K562 (cell line): ENCODE results near the gene RGS6. TPM values are rescaled to one million over a fixed set of nuclear protein-coding genes. Genes with fewer than 3 reads are reported as not detected.
A peak's percentile ranks its signal among the peaks of the same experiment; 100 is the strongest.

Experiments used
- ATAC-seq: fragments of 200-7000 bp; cut with Tn5 transposase; 3 replicates; pipeline ENCODE4 v1.9.1; 2020; ENCODE audit warnings: moderate library complexity
- BruUV-seq: library from RNA; stranded (reverse); fragments of 400-500 nt; replicated peaks from 2 replicates; lab custom pipeline; 2021; lab: Mats Ljungman, UMichigan
- CTCF ChIA-PET: fragments of 300-600 bp; formaldehyde crosslinking; extraction: SDS; loops from one replicate; lab custom pipeline; 2021; ENCODE audit warnings: low intra/inter-chr PET ratio; lab: Yijun Ruan, JAX
- POLR2A ChIA-PET: fragments of 300-600, 350-650 bp; sonication (Branson Sonifier 250); formaldehyde crosslinking; extraction: SDS; loops from one replicate; lab custom pipeline; 2021; ENCODE audit warnings: antibody characterized with exemption, inconsistent platforms; lab: Yijun Ruan, JAX
- DNase-seq, 4 experiments: peaks; one replicate each; pipeline versions ENCODE4 v3.0.0 to v3.0.0-alpha.2; 2011 to 2018; ENCODE audit warnings: low spot score in 3 of 4, mixed read lengths in 3 of 4; ENCODE audit errors: extremely low read depth in 1 of 4
- FAIRE-seq: peaks from 2 replicates; lab custom pipeline; 2011; peaks lifted over from hg19 to GRCh38; lab: Jason Lieb, UNC
- H2AFZ ChIP-seq: 2 replicates; pipeline ENCODE4 v1.6.0; 2011; ENCODE audit warnings: low read depth, low read length, control low read depth, inconsistent platforms
- H3K27ac ChIP-seq: fragments of 200-600 bp; 3 replicates; pipeline ENCODE4 v1.8.0; 2011; ENCODE audit warnings: low read depth, mild to moderate bottlenecking, control low read depth, inconsistent platforms, low read length, moderate library complexity, mixed read lengths; ENCODE audit errors: extremely low read depth
- H3K27me3 ChIP-seq, 2 experiments: fragments of 300-600 bp in 1 of 2; 2 replicates in 1 of 2; 3 replicates in 1 of 2; pipeline versions ENCODE4 v1.6.0 to v1.8.0; 2011; ENCODE audit warnings: inconsistent platforms in 2 of 2, low read length in 2 of 2, mild to moderate bottlenecking in 1 of 2, mixed read lengths in 1 of 2, moderate library complexity in 1 of 2; ENCODE audit not compliant: control insufficient read depth in 2 of 2, insufficient read depth in 2 of 2
- H3K36me3 ChIP-seq: fragments of 300-600 bp; 3 replicates; pipeline ENCODE4 v1.8.0; 2011; ENCODE audit warnings: mild to moderate bottlenecking, low read length, inconsistent platforms; ENCODE audit not compliant: control insufficient read depth, insufficient read depth
- H3K4me1 ChIP-seq, 2 experiments: fragments of 200-600 bp in 1 of 2; replicated peaks in 1 of 2; 2 replicates in 1 of 2; 3 replicates in 1 of 2; pipeline versions ENCODE4 v1.5.1 to v1.8.0; 2011; ENCODE audit warnings: inconsistent platforms in 2 of 2, low read length in 2 of 2, mild to moderate bottlenecking in 1 of 2, mixed read lengths in 1 of 2, moderate library complexity in 1 of 2; ENCODE audit not compliant: control insufficient read depth in 2 of 2, insufficient read depth in 2 of 2
- H3K4me2 ChIP-seq: 2 replicates; pipeline ENCODE4 v1.6.1; 2011; ENCODE audit warnings: low read length, control low read depth, inconsistent platforms, mixed read lengths; ENCODE audit not compliant: insufficient read depth
- H3K4me3 ChIP-seq: fragments of 200-600 bp; sonication (generic), shearing (Covaris generic); 2 replicates; pipeline ENCODE4 v1.5.1; 2016; ENCODE audit warnings: control low read depth, inconsistent platforms
- H3K79me2 ChIP-seq: fragments of 200-600 bp; 3 replicates; pipeline ENCODE4 v1.8.0; 2011; ENCODE audit warnings: low read length, inconsistent platforms; ENCODE audit not compliant: control insufficient read depth, insufficient read depth
- H3K9ac ChIP-seq, 2 experiments: 2 replicates each; pipeline versions ENCODE4 v1.6.0 to v1.6.1; 2011; ENCODE audit warnings: low read depth in 2 of 2, low read length in 2 of 2, control low read depth in 1 of 2, inconsistent platforms in 1 of 2, mild to moderate bottlenecking in 1 of 2, mixed read lengths in 1 of 2; ENCODE audit not compliant: insufficient read depth in 1 of 2
- H3K9me1 ChIP-seq: one replicate; pipeline ENCODE4 v1.6.0; 2011; ENCODE audit warnings: inconsistent platforms, mild to moderate bottlenecking, low read length, moderate library complexity; ENCODE audit not compliant: control insufficient read depth, insufficient read depth
- H3K9me3 ChIP-seq: replicated peaks from 2 replicates; pipeline ENCODE4 v1.5.1; 2011; ENCODE audit warnings: low read depth, low read length, inconsistent platforms; ENCODE audit not compliant: control insufficient read depth, insufficient read depth
- H4K20me1 ChIP-seq: replicated peaks from 2 replicates; pipeline ENCODE4 v1.6.1; 2011; ENCODE audit warnings: low read length, inconsistent platforms, mixed read lengths; ENCODE audit not compliant: control insufficient read depth, insufficient read depth
- CCNT2 ChIP-seq: IDR thresholded peaks from 2 replicates; pipeline ENCODE4 v1.6.1; 2011; ENCODE audit warnings: borderline replicate concordance, low read depth, mild to moderate bottlenecking, moderate library complexity, mixed read lengths, low read length; ENCODE audit not compliant: insufficient read length; ENCODE audit errors: extremely low read depth
- CHD1 ChIP-seq: fragments of 200-600 bp; sonication (generic); IDR thresholded peaks from one replicate; pipeline ENCODE4 v1.6.1; 2012; ENCODE audit warnings: mild to moderate bottlenecking, moderate library complexity, low read length, inconsistent platforms
- ESRRB ChIP-seq: fragments of 250-450 bp; sonication (Bioruptor Pico); IDR thresholded peaks from 2 replicates; pipeline ENCODE4 v1.5.0; 2020; ENCODE audit warnings: mild to moderate bottlenecking, moderate library complexity, borderline replicate concordance
- HDAC2 ChIP-seq: fragments of 450-650 bp; IDR thresholded peaks from 2 replicates; pipeline ENCODE4 v1.6.1; 2016; ENCODE audit warnings: mild to moderate bottlenecking
- HDAC8 ChIP-seq: fragments of 450-650 bp; IDR thresholded peaks from 2 replicates; pipeline ENCODE4 v1.6.1; 2016; ENCODE audit warnings: mild to moderate bottlenecking, missing genetic modification characterization, moderate library complexity, missing compliant biosample characterization
- ILK ChIP-seq: fragments of 450-650 bp; IDR thresholded peaks from 2 replicates; pipeline ENCODE4 v1.6.1; 2016; ENCODE audit warnings: missing genetic modification characterization, low read depth, mild to moderate bottlenecking, missing compliant biosample characterization, moderate library complexity, borderline replicate concordance
- JUNB ChIP-seq: fragments of 450-650 bp; formaldehyde crosslinking; conservative IDR thresholded peaks from 2 replicates; pipeline ENCODE4 v1.4.0; 2020; ENCODE audit warnings: mild to moderate bottlenecking
- MAFF ChIP-seq: IDR thresholded peaks from 2 replicates; pipeline ENCODE4 v1.6.1; 2012; ENCODE audit warnings: low read length, improper control_type of control experiment
- MAFK ChIP-seq: IDR thresholded peaks from 2 replicates; pipeline ENCODE4 v1.6.1; 2011; ENCODE audit warnings: low read length, improper control_type of control experiment
- MAZ ChIP-seq, 2 experiments: fragments of 450-650 bp in 1 of 2; sonication (generic) in 1 of 2; formaldehyde crosslinking; IDR thresholded peaks in 1 of 2; conservative IDR thresholded peaks in 1 of 2; 2 replicates each; pipeline versions ENCODE4 v1.4.0 to v1.5.0; 2020; ENCODE audit warnings: mild to moderate bottlenecking in 1 of 2, missing genetic modification reagents in 1 of 2
- NRF1 ChIP-seq, 2 experiments: fragments of 450-650 bp; IDR thresholded peaks in 1 of 2; conservative IDR thresholded peaks in 1 of 2; 2 replicates each; pipeline ENCODE4 v1.6.1; 2014; ENCODE audit warnings: mild to moderate bottlenecking in 2 of 2
- TBP ChIP-seq: optimal IDR thresholded peaks from 2 replicates; pipeline ENCODE3; 2011; ENCODE audit warnings: low read depth, low read length, improper control_type of control experiment
- WGBS: fragments of 100-300 bp; shearing (Covaris generic); methylation state at CpG from one replicate; pipeline ENCODE4 v1.1.6; 2016; ENCODE audit warnings: low coverage, mixed read lengths; ENCODE audit not compliant: insufficient coverage; ENCODE audit errors: missing lambda C conversion rate; 5-methylcytosine and 5-hydroxymethylcytosine counted together
- in situ Hi-C: fragments of 300-500 bp; cut with MboI; formaldehyde crosslinking; loops from 4 replicates; pipeline ENCODE4 v1.15.0; 2018; ENCODE audit warnings: inconsistent platforms, mixed read lengths
- intact Hi-C: fragments of 100-400 bp; cut with micrococcal nuclease; formaldehyde crosslinking; loops from 2 replicates; pipeline ENCODE4 v1.14.2; 2022
- polyA plus RNA-seq, 8 experiments: library from polyadenylated mRNA; depleted of rRNA in 4 of 8; stranded (reverse) in 5 of 8; unstranded in 3 of 8; fragments of >200 nt; fragmentation: Nextera tagmentation in 2 of 8; fragmentation: Illumina TruSeq in 1 of 8; extraction: Ambion mirVana in 2 of 8; extraction: Trizol in 1 of 8; gene quantifications; 2 replicates each; pipeline versions ENCODE4 v1.2.1 to v1.2.3, GENCODE V29; 2011 to 2014; ENCODE audit warnings: inconsistent platforms in 1 of 8, missing spikeins in 1 of 8
- total RNA-seq, 7 experiments: library from RNA; depleted of rRNA in 6 of 7; stranded (reverse); fragments of >200 nt in 6 of 7; fragmentation: Illumina TruSeq in 2 of 7; extraction: Trizol in 2 of 7; gene quantifications; 2 replicates each; pipeline versions ENCODE4 v1.2.1 to v1.2.3, GENCODE V29; 2011 to 2021; ENCODE audit warnings: low replicate concordance in 1 of 7

Gene RGS6
- total and polyA plus RNA-seq, 9 of the 15 experiments (the other 6 are each of a cell fraction or from before 2014, with no cell fraction given): not detected

DNA sequence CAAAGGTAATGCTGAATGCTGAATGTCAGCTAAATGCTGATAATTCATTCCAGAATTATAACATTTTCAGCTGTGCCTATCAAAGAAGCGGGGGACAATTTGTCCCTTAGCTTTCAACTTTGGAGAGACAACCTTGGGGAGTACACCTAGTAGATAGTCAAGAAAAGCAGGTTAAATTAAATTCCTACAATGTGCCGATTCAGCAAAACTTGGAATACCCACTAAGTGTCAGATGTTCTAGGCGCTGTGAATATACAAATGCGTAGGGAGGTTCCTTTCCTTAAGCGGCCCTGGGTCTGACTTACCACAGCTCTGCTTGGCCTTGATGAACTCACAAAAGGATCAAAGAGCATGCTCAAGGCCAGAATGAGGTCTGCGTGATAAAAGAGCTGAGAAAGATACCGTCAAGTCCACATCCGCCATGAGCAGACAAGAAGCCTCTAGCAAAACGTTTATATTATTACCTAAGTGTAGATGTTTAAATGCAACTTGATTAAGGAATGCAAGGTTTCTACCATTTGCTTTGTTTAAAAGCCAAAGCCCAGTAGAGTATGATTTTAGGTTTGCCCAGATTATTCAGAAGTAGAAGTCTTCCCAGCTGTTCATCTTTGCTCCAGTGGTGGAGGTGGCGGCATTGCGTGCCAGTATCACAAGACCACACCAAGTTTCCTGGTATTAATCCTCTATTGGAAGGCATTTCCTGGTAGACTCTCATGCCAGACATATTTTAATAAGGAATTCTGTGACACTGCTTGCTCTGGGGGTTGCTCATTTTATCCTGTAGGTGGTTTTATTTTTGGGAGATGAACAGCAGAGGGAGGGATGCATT, 593.1 kb downstream of the RGS6 start (continued):
- TF ChIP-seq MAZ (CRISPR knock-in tag; conservative IDR thresholded peaks at IDR 0.05 in 1 of 2, IDR thresholded peaks at IDR 0.05 in 1 of 2) (no peak), MAFF (peak; percentile 84), TBP (no peak), HDAC8 (tag) (no peak), MAFK (peak; percentile 85), NRF1 (conservative IDR thresholded peaks at IDR 0.05 in 1 of 2, IDR thresholded peaks at IDR 0.05 in 1 of 2) (peak; percentile 18 to 47; a peak in 3 of 4 replicates)

DNA sequence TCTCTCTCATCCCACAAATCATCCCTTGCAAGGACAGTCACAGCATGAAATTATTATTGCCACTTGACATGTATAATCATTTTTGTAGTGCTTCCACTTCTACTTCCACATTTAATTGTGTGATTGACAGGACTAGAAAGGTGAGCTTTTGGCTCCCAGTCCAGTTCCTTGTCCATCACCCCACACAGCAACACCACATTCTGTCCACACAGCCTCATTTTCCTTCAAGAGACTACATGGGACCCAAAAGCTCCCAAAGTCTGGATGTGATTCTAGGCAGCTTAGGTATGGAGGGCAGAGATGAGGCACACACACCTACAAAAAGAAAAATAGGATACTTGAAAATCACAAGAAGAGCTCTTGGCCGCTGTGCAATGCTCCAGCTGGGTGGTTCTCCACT, 595.4 kb downstream of the RGS6 start:
- no TSS peak for BruUV-seq
- Histone ChIP-seq H3K4me3 (no peak overlapping the region), H3K27ac (no peak overlapping the region), H2AFZ (no peak overlapping the region), H3K4me1 (no peaks in the 10 kb centered on the region), H3K9me3 (no peaks in the 10 kb centered on the region), H3K27me3 (no peaks in the 10 kb centered on the region; a peak in 2 of 5 replicates), H3K36me3 (no peaks in the 10 kb centered on the region), H3K79me2 (no peaks in the 10 kb centered on the region), H4K20me1 (no peaks in the 10 kb centered on the region), H3K9me1 (peaks cover 2% of the 10 kb centered on the region), H3K4me2 (no peak overlapping the region), H3K9ac (no peak overlapping the region)
- TF ChIP-seq ESRRB (CRISPR knock-in tag): no peak
- no peak for TF ChIP-seq HDAC2
- no peak for TF ChIP-seq CHD1
- no peak for TF ChIP-seq CCNT2
- no peak for TF ChIP-seq ILK (tag)
- no peak for TF ChIP-seq JUNB (CRISPR knock-in tag)
- DNase-seq (no peak), FAIRE-seq (no peak), ATAC-seq (no peak)
- in situ Hi-C loops (no loop called here), intact Hi-C loops (no loop called here)
- ChIA-PET POLR2A (interaction anchor here (0.5 to 1.4 kb wide), 3 partner anchors 13 to 15 kb away, joined by 3 to 4 read pairs (median 3); no protein-coding TSS in a partner anchor), CTCF (interaction anchor here (0.6 kb wide), 1 partner anchor 12 kb away, joined by 3 read pairs; no protein-coding TSS in a partner anchor)
- whole genome bisulfite sequencing: 0% methylated on average over 1 of the region's 1 CpG
